Endothelial cell of umbilical vein (primary cell): Measurements from ENCODE around the gene XAGE1B. TPM values are rescaled to one million over a fixed set of nuclear protein-coding genes. Genes with fewer than 3 reads are reported as not detected.

Experiments
- BruUV-seq: library from RNA; stranded (reverse); fragments of 400-500 nt; replicated peaks from 2 replicates; lab custom pipeline; 2021; lab: Mats Ljungman, UMichigan
- CTCF ChIA-PET: fragments of 300-600, 350-600 bp; sonication (Branson Sonifier 250); formaldehyde crosslinking; loops from one replicate; lab custom pipeline; 2021; ENCODE audit warnings: antibody characterized with exemption, inconsistent platforms; lab: Charles Lee
- POLR2A ChIA-PET: fragments of 300-600, 350-600 bp; sonication (Branson Sonifier 250); formaldehyde crosslinking; loops from one replicate; lab custom pipeline; 2021; ENCODE audit warnings: antibody characterized with exemption, inconsistent platforms; lab: Charles Lee
- DNase-seq: peaks from one replicate; pipeline ENCODE4 v3.0.0-alpha.2; 2011; ENCODE audit warnings: low read depth, low spot score
- FAIRE-seq: peaks from 2 replicates; lab custom pipeline; 2011; peaks lifted over from hg19 to GRCh38; lab: Jason Lieb, UNC
- H2AFZ ChIP-seq: 2 replicates; pipeline ENCODE4 v1.6.0; 2012; ENCODE audit warnings: low read depth, low read length, control low read depth, inconsistent platforms
- H3K27ac ChIP-seq: 2 replicates; pipeline ENCODE4 v1.5.1; 2011; ENCODE audit warnings: low read depth, mild to moderate bottlenecking, control low read depth, low read length, moderate library complexity; ENCODE audit not compliant: insufficient read depth
- H3K27me3 ChIP-seq, 2 experiments: 2 replicates each; pipeline versions ENCODE4 v1.6.0 to v1.6.1; 2011; ENCODE audit warnings: low read length in 2 of 2, mixed read lengths in 1 of 2; ENCODE audit not compliant: control insufficient read depth in 2 of 2, insufficient read depth in 2 of 2
- H3K36me3 ChIP-seq, 2 experiments: 2 replicates in 1 of 2; 3 replicates in 1 of 2; pipeline ENCODE4 v1.5.1; 2011; ENCODE audit warnings: low read length in 2 of 2, mild to moderate bottlenecking in 1 of 2, moderate library complexity in 1 of 2; ENCODE audit not compliant: control insufficient read depth in 2 of 2, insufficient read depth in 2 of 2; ENCODE audit errors: extremely low read depth in 1 of 2
- H3K4me1 ChIP-seq: 3 replicates; pipeline ENCODE4 v1.5.1; 2011; ENCODE audit warnings: mild to moderate bottlenecking, low read length; ENCODE audit not compliant: control insufficient read depth, insufficient read depth; ENCODE audit errors: extremely low read depth
- H3K4me2 ChIP-seq: 2 replicates; pipeline ENCODE4 v1.6.1; 2011; ENCODE audit warnings: low read length, control low read depth, mixed read lengths; ENCODE audit not compliant: insufficient read depth
- H3K4me3 ChIP-seq, 3 experiments: fragments of 200-600 bp in 1 of 3; sonication (generic), shearing (Covaris generic) in 1 of 3; replicated peaks in 1 of 3; 2 replicates each; pipeline ENCODE4 v1.5.1; 2011 to 2016; ENCODE audit warnings: control low read depth in 3 of 3, low read length in 3 of 3, mild to moderate bottlenecking in 2 of 3, inconsistent platforms in 1 of 3, low read depth in 1 of 3, moderate library complexity in 1 of 3; ENCODE audit not compliant: insufficient read depth in 1 of 3
- H3K79me2 ChIP-seq: 2 replicates; pipeline ENCODE4 v1.6.0; 2012; ENCODE audit warnings: low read length, inconsistent platforms; ENCODE audit not compliant: control insufficient read depth, insufficient read depth
- H3K9ac ChIP-seq: replicated peaks from 2 replicates; pipeline ENCODE3; 2011; ENCODE audit warnings: low read length, control low read depth; ENCODE audit not compliant: insufficient read depth; ENCODE audit errors: extremely low read depth
- H3K9me1 ChIP-seq: replicated peaks from 3 replicates; pipeline ENCODE4 v1.6.0; 2011; ENCODE audit warnings: mild to moderate bottlenecking, low read length; ENCODE audit not compliant: control insufficient read depth, insufficient read depth; ENCODE audit errors: extremely low read depth
- H3K9me3 ChIP-seq: replicated peaks from 2 replicates; pipeline ENCODE4 v1.5.1; 2012; ENCODE audit warnings: low read length, inconsistent platforms; ENCODE audit not compliant: control insufficient read depth, insufficient read depth
- H4K20me1 ChIP-seq: replicated peaks from 2 replicates; pipeline ENCODE3; 2011; ENCODE audit warnings: mild to moderate bottlenecking, low read length; ENCODE audit not compliant: control insufficient read depth, insufficient read depth; ENCODE audit errors: extremely low read depth
- CTCF ChIP-seq, 2 donors: IDR thresholded peaks; 1 replicate in 1 of 2; 2 replicates in 1 of 2; pipeline ENCODE4 v1.5.1; 2011; ENCODE audit warnings: low read length in 2 of 2, mild to moderate bottlenecking in 2 of 2, moderate library complexity in 2 of 2, control low read depth in 1 of 2, inconsistent platforms in 1 of 2, low read depth in 1 of 2; ENCODE audit not compliant: insufficient read depth in 1 of 2; ENCODE audit errors: extremely low read depth in 1 of 2
- EZH2 ChIP-seq: IDR thresholded peaks from 2 replicates; pipeline ENCODE4 v1.6.1; 2012; ENCODE audit warnings: borderline replicate concordance, low read depth, mild to moderate bottlenecking, moderate library complexity, low read length, inconsistent platforms; ENCODE audit not compliant: severe bottlenecking
- FOS ChIP-seq: IDR thresholded peaks from 2 replicates; pipeline ENCODE4 v1.6.1; 2011; ENCODE audit warnings: mild to moderate bottlenecking, low read length, moderate library complexity, borderline replicate concordance; ENCODE audit not compliant: insufficient read depth
- GATA2 ChIP-seq: IDR thresholded peaks from 2 replicates; pipeline ENCODE4 v1.7.0; 2011; ENCODE audit warnings: low read depth, mild to moderate bottlenecking, moderate library complexity, mixed read lengths, low read length; ENCODE audit not compliant: insufficient read length, insufficient read depth
- JUN ChIP-seq: IDR thresholded peaks from 2 replicates; pipeline ENCODE4 v1.6.1; 2011; ENCODE audit warnings: borderline replicate concordance, low read depth; ENCODE audit not compliant: insufficient read length, insufficient read depth
- MYC ChIP-seq: IDR thresholded peaks from one replicate; pipeline ENCODE4 v1.6.1; 2011; ENCODE audit warnings: mild to moderate bottlenecking, low read depth, low read length
- POLR2A ChIP-seq: IDR thresholded peaks from 2 replicates; pipeline ENCODE4 v1.6.1; 2012; ENCODE audit warnings: low read depth, mild to moderate bottlenecking, control low read depth, low read length
- POLR2AphosphoS5 ChIP-seq: IDR thresholded peaks from 2 replicates; pipeline ENCODE4 v1.6.1; 2012; ENCODE audit warnings: low read depth, mild to moderate bottlenecking, control low read depth, low read length, moderate library complexity; ENCODE audit not compliant: insufficient read depth
- dilution Hi-C: fragments of 300-500 bp; cut with MboI; formaldehyde crosslinking; loops from one replicate; pipeline ENCODE4 v1.15.0; 2019; ENCODE audit warnings: low sequenced_read_pairs; ENCODE audit not compliant: extremely low pct_ligation_motif_present
- intact Hi-C: fragments of 100-400 bp; cut with micrococcal nuclease; formaldehyde crosslinking; loops from one replicate; pipeline ENCODE4 v1.10.0; 2022
- polyA plus RNA-seq, 4 experiments: library from polyadenylated mRNA; depleted of rRNA in 3 of 4; stranded (reverse) in 3 of 4; unstranded in 1 of 4; fragments of >200 nt; gene quantifications; 2 replicates each; pipeline versions ENCODE4 v1.2.1 to v1.2.3, GENCODE V29; 2011 to 2012; ENCODE audit warnings: missing spikeins in 1 of 4
- total RNA-seq: library from RNA; stranded (reverse); gene quantifications from 2 replicates; pipeline ENCODE4 v1.2.3, GENCODE V29; 2021
- TF ChIP-seq, protein P1 (sequence below): IDR thresholded peaks from 2 replicates; pipeline ENCODE4 v1.6.1; 2011; ENCODE audit not compliant: insufficient read depth, insufficient read length

The XAGE1B gene
- total and polyA plus RNA-seq, 2 donors (not counting 3 experiments of a cell fraction or from before 2014, with no cell fraction given) = not detected

DNA sequence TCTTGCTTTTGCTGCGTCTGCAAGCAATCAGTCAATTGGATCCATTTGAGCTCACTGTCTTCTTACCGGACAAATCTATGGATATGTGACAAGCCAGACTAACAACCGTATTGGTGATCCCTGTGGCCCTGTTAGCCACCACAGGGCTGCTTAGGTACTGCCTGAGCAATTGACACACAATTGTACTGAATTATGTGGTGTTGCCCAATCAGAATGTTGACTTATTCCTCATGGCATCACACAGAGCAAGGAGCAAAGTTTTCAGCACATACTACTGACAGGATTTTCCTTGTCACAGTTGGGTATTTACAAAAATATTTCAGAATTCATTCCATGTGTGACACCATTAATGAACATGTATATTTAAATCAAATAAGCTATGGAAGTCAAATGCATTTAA, 41.3 kb upstream of the XAGE1B start:
- Histone ChIP-seq H3K79me2 (no peaks in the 10 kb centered on the region), H3K9ac (no peak overlapping the region), H3K36me3 (no peaks in the 10 kb centered on the region), H3K4me1 (no peaks in the 10 kb centered on the region), H3K9me3 (no peaks in the 10 kb centered on the region), H3K27ac (no peak overlapping the region), H3K27me3 (no peaks in the 10 kb centered on the region), H4K20me1 (no peaks in the 10 kb centered on the region), H3K9me1 (no peaks in the 10 kb centered on the region), H2AFZ (no peak overlapping the region), H3K4me2 (no peak overlapping the region), H3K4me3 (no peak overlapping the region)
- TF ChIP-seq POLR2AphosphoS5 = no peak
- TF ChIP-seq GATA2 = no peak
- no peak for TF ChIP-seq JUN
- no peak for TF ChIP-seq POLR2A
- TF ChIP-seq MYC = no peak
- TF ChIP-seq EZH2 = no peak
- TF ChIP-seq FOS = no peak
- TF ChIP-seq CTCF (IDR thresholded peaks at IDR 0.05; ENCODE audit: extremely low read depth in 1 of 2, insufficient read depth in 1 of 2, low read depth in 1 of 2, low read length in 2 of 2) = no peak
- TF ChIP-seq, protein P1, sequence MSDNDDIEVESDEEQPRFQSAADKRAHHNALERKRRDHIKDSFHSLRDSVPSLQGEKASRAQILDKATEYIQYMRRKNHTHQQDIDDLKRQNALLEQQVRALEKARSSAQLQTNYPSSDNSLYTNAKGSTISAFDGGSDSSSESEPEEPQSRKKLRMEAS = no peak
- DNase-seq = no peak
- CTCF ChIA-PET = no interaction called here
- BruUV-seq = no TSS peak
- no peak for FAIRE-seq
- POLR2A ChIA-PET = no interaction called here
- intact Hi-C loops (no loop called here), dilution Hi-C loops (no loop called here)
